ENCODE measurements around the gene ZBTB26.
"Not testable (repeated sequence)": the region's sequence is repeated elsewhere in the genome, so short reads cannot be mapped to it uniquely, and the experiment has no call there.

ZBTB26 gene

GRCh38 chr9:122929796-122930354, 1.4 kb downstream of the ZBTB26 start:
- in situ Hi-C loops (cut with MboI; ENCODE audit: low sequenced_read_pairs): no loop called here

GRCh38 chr9:122923947-122924346, 7.4 kb downstream of the ZBTB26 start:
- in situ Hi-C loops (cut with MboI; ENCODE audit: low sequenced_read_pairs): no loop called here

GRCh38 chr9:122922713-122923112, 8.6 kb downstream of the ZBTB26 start:
- in situ Hi-C loops (cut with MboI; ENCODE audit: low sequenced_read_pairs): no loop called here

GRCh38 chr9:122918310-122918709, 13.0 kb downstream of the ZBTB26 start:
- in situ Hi-C loops (cut with MboI; ENCODE audit: low sequenced_read_pairs): no loop called here

- in situ Hi-C loops (cut with MboI; ENCODE audit: low sequenced_read_pairs): no loop called here
Measured at GRCh38 chr9:122912964-122913673, 18.2 kb downstream of the ZBTB26 start, which contains the start of gene ZBTB6. ZBTB6 (minus strand) TSS chr9:122913323; CDS start chr9:122912072, 1,251 bp downstream.

- in situ Hi-C loops (cut with MboI; ENCODE audit: low sequenced_read_pairs): no loop called here
Measured at GRCh38 chr9:122912671-122912963, 18.7 kb downstream of the ZBTB26 start.

GRCh38 chr9:122906122-122906521, 25.2 kb downstream of the ZBTB26 start:
- in situ Hi-C loops (cut with MboI; ENCODE audit: low sequenced_read_pairs): not testable (repeated sequence)

- in situ Hi-C loops (cut with MboI; ENCODE audit: low sequenced_read_pairs): no loop called here
Measured at GRCh38 chr9:122904823-122905710, 26.2 kb downstream of the ZBTB26 start, which contains the start of gene RC3H2. RC3H2 (minus strand) TSS chr9:122905359; CDS start chr9:122897509, 7,850 bp downstream.

- in situ Hi-C loops (cut with MboI; ENCODE audit: low sequenced_read_pairs): no loop called here
Measured at GRCh38 chr9:122904466-122904822, 26.9 kb downstream of the ZBTB26 start.

GRCh38 chr9:122900791-122901190, 30.5 kb downstream of the ZBTB26 start:
- in situ Hi-C loops (cut with MboI; ENCODE audit: low sequenced_read_pairs): no loop called here

- in situ Hi-C loops (cut with MboI; ENCODE audit: low sequenced_read_pairs): no loop called here
Measured at GRCh38 chr9:122897969-122898368, 33.3 kb downstream of the ZBTB26 start.

GRCh38 chr9:122888480-122888879, 42.8 kb downstream of the ZBTB26 start:
- in situ Hi-C loops (cut with MboI; ENCODE audit: low sequenced_read_pairs): no loop called here

- in situ Hi-C loops (cut with MboI; ENCODE audit: low sequenced_read_pairs): no loop called here
Measured at GRCh38 chr9:122883125-122883524, 48.2 kb downstream of the ZBTB26 start.

GRCh38 chr9:122879443-122879842, 51.9 kb downstream of the ZBTB26 start:
- in situ Hi-C loops (cut with MboI; ENCODE audit: low sequenced_read_pairs): no loop called here

GRCh38 chr9:122875523-122875922, 55.8 kb downstream of the ZBTB26 start:
- in situ Hi-C loops (cut with MboI; ENCODE audit: low sequenced_read_pairs): no loop called here

GRCh38 chr9:122867276-122867675, 64.0 kb downstream of the ZBTB26 start:
- in situ Hi-C loops (cut with MboI; ENCODE audit: low sequenced_read_pairs): not testable (repeated sequence)

- in situ Hi-C loops (cut with MboI; ENCODE audit: low sequenced_read_pairs): no loop called here
Measured at GRCh38 chr9:122866079-122866478, 65.2 kb downstream of the ZBTB26 start.

Measured in HL-60/S4 treated with retinoic acid at 250 ng/mL for 4 days and 3 days (cell line).